NCI-H526 (cell line): Measurements from ENCODE around the gene NEB.
"Not testable (repeated sequence)": the region's sequence is repeated elsewhere in the genome, so short reads cannot be mapped to it uniquely, and the experiment has no call there.

ENCODE experiments used
- DNase-seq, 2 experiments: peaks; one replicate each; lab custom pipeline; 2025; lab: John Stamatoyannopoulos, UW

NEB gene

DNA sequence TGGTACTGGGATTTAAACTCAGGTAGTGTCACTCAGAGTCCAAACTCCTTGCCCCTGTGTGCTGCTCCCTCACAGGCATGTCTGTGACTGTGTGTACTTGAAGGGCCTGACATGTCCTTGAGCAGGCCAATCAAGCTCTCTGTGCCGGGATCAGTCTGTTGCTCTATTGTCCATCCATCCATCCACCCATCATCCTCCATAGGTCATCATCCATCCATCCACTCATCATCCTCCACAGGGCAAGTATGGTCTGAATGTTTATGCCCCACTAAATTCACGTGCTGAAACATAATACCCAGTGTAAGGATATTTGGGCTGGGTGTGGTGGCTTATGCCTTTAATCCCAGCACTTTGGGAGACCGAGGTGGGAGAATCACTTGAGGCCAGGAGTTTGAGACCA lies 24.5 kb upstream of the NEB start:
- DNase-seq = no peak

GRCh38 chr2:151757861-151758260 lies 23.6 kb upstream of the NEB start:
- DNase-seq = no peak

DNA sequence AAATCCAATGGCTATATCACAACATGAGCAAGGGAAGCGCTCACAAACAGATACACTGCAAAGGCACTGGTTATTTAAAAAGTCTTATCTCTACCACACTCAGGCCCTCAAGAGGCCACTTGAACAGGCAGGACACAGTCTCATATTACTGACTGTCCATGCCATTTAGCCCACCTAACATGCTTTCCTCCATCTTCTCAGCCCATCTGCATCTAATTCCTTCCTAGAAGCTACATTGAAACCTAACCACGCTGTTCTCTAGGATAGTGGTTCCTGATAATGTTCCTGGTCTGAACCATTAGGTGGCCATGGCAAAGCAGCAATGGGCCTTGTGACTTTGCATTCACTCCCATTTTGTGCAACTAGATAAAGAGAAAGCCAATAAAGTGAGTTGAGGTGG lies 22.5 kb upstream of the NEB start:
- no peak for DNase-seq

GRCh38 chr2:151754253-151754897 lies 20.1 kb upstream of the NEB start:
- no peak for DNase-seq

DNA sequence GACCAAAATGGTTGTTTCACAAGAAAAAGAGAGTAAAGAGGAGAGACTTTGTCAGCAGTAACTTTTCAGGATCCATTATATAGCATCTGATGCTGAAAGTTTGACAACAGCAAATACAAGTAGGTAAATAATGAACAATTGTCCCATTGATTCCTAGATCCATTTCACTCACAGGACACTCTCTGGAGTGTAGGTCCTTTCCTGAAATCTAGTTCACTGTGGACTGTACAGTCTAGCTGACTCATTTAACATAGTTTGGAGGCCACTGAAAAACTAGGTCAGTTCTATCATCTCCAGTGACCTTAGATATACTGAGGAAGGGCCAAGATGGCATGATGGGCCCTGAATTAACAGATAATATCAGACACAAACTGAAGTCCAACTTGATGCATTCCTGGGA lies 19.3 kb upstream of the NEB start:
- DNase-seq = no peak

- not testable (repeated sequence) for DNase-seq
Measured at GRCh38 chr2:151745261-151745660, 11.0 kb upstream of the NEB start.

- no peak for DNase-seq
Measured at GRCh38 chr2:151730262-151730975, 3.9 kb downstream of the NEB start.

GRCh38 chr2:151729837-151730236 lies 4.4 kb downstream of the NEB start:
- no peak for DNase-seq

DNA sequence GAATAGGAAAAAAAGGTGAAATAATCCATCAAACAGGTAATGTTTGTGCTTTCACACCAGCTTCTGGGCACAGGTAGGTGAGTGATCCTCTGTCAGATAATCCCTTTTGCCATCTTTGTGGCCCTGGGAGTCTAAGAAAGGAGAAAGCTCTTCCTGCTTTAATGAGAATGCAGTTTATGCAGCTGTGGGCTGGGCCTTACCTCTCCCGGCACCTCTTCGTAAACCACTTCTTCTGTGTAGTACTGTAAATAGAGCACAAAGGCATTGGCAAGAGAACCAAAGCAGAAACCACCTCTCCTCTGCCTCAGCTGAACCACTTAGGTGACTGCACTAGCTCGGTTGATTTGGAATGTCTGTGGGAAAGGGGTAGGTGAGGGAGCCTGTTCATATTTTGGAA lies 4.9 kb downstream of the NEB start:
- DNase-seq = no peak

DNA sequence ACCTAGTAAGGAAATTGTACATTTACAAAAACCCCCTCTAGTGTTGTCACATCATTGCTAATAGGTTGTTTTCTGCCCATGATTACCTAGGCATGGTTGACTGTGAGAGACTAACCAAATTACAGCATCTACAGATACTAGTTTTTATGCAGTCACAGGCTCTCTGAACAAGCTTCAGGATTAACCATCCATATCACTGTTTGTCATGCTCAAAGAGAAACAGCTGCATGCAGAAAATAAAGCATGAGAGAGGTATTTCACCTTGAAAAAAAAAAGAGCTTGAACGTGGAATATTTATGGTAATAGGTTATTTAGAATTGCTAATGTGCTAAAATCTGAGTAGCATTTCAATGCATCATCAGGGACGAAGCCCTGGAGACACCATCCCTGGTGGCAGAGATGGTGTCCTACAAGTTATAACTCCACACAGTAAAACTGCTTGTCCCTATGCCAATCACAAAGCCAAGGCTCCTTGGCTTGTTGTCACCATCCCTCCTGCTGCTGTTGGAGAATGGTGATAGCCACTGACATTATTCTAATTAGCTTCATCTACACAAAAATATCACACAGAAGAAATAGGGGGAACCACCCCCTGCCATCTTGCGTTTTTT lies 5.4 kb downstream of the NEB start:
- peak; percentile 51 to 55 for DNase-seq

DNA sequence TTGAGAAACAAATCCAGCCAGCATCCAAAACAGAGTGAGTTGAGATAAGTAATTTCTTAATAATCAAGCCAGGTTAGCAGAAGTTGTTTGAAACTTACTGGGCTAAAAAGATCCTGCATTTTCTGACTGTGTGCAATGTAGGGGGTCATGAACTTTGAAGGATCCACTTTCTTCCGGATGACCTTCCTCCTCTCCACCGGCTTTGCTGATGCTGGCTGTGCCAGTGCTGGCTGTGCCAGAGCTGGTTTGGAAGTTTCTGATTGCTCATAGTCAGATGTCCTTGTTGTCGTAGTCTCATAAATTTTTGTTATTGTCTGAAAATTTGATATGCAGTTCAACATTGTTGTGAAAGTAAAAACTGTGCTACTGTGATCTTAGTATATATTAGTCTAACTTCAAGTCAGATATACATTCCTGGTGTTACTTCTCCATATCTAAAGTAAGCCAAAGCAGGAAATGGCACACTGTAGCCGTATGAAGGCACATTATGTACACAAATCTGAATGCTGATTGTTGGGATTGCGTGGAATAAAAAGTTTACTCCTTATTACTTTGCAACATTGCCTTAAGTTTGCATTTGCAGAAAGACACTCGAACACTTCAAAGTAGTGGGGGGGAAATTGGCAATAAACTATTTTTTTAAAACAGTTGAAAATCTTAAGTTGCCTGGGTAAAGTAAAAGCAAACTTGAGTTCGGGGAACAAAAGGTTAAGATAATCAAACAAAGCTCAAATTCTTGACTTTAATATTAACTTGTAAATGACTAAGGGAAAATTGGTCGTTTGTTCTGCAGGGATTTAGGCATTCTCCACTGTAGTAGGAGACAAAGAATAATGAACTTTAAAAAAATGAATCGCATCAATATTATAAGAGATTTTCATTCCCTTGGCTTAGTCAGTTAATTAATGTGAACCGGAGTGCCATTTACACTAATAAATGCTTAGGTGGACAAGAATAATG lies 6.4 kb downstream of the NEB start:
- DNase-seq = no peak

- no peak for DNase-seq
Measured at GRCh38 chr2:151721161-151721560, 13.1 kb downstream of the NEB start.

DNA sequence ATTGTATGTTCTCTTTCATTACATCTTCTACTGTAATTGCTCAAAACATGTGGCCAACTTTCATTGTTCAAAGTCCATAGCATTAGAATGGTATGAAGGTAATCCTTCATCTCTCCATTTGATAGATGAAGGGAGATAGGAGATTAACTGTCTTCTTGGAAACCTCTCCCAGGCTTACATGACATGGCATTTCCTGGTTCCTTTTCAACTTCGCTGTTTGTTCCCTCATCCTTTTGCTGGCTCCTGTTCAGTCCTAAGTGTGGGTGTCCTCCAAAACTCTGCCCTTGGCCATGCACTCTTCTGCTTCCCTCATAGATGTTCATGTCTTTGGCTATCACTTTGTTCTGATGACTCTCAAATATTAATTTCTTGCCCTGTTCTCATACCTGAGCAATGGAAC lies 13.8 kb downstream of the NEB start:
- DNase-seq = no peak

GRCh38 chr2:151718796-151719195 lies 15.5 kb downstream of the NEB start:
- DNase-seq = no peak

DNA sequence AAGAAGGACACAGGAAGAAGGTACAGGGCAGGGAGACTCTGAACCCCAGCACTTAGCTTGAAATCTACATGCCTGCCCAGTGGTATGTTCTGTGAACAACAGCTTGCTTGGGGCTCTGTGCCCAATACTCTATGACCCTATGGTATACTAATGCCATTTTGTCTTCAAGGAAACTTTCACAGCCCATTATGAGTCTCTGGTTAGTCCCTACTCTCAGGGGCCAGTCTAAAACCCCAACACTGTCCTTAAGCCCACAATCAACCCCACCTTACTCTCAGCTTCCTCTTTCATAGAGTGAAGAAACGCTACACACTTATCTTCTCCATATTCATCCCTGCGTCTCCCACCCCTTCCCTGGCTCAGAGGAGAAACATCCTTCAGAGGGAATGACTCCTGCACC lies 16.0 kb downstream of the NEB start:
- DNase-seq = no peak

- DNase-seq = no peak
Measured at GRCh38 chr2:151716721-151717120, 17.6 kb downstream of the NEB start.

GRCh38 chr2:151713291-151713903 lies 20.9 kb downstream of the NEB start:
- DNase-seq = no peak

- no peak for DNase-seq
Measured at GRCh38 chr2:151711025-151711424, 23.3 kb downstream of the NEB start.

GRCh38 chr2:151708788-151709187 lies 25.5 kb downstream of the NEB start:
- no peak for DNase-seq

DNA sequence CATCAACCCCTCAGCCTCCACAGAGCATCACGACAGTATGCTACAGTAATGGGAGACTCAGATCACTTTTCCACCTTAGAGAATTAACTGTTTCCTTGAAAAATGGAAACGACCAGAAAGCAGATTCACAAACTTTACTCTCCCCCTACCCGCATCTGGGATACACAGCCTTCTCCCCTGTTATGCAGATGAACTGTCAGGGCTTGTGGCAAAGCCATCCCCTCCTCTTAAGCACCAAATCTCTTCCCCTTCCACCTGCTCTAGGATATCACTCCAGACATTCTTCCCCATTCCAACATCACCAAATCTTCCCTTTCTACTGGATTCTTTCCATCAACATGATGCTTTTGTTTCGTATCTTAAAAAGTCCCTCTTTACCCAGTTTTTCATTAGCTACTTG lies 26.4 kb downstream of the NEB start:
- DNase-seq = no peak

- not testable (repeated sequence) for DNase-seq
Measured at GRCh38 chr2:151704480-151704961, 29.8 kb downstream of the NEB start.

GRCh38 chr2:151698134-151698533 lies 36.1 kb downstream of the NEB start:
- DNase-seq = not testable (repeated sequence)
